ENCODE results near the gene INSC.
"Not testable (repeated sequence)": the region's sequence is repeated elsewhere in the genome, so short reads cannot be mapped to it uniquely, and the experiment has no call there.

The INSC gene

DNA sequence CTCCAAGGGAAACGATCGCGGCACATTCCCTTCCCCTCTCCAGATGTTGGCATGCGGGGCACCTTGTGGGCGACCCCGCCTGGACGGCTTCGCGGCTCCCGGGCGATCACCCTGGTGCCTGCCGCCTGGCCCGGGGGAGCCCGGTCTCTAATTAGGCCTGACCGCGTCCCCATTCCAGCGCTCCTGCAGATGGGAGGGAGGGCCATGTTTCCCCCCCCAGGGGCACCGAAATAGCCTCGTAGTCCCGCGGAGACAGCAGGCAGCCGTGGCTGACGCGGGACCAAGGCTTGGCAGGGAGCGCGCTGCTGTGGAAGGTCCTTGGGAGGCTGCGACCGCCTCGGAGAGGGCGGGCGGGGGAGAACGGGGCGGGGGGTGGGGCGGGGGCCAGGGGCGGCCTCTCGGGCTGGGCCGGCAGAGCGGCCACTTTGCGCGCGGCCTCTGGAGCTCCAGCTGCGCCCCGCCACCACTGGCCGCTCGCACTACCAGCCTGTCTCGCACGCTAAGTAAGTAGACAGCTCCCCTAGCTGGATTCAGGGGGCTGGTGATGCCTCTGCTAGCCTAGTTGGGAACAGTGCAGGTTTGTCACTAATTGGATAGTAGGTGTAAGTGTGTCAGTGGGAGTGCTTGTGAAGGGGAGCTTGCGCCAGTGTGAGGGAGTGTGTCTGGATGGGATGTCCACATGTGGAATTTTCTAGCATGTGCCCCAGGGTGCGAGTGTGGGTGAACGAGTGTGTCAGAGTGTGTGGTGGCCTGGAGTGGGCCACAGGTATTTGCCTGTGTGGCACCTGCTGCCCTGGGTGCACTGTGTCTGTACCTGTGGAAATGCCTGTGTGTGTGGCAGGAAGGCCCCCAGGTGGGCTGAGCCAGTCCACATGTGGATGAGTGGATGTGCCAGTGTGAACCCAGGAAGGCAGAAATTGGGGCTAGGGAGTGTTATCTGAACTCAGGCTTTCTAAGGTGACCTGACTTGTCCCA is at the start of gene INSC:
Gene INSC, plus strand, starts transcription at position 423 of the 975 bp plus-strand sequence. CDS start 34,252 bp downstream, outside the sequence.
- DNase-seq: no peak

DNA sequence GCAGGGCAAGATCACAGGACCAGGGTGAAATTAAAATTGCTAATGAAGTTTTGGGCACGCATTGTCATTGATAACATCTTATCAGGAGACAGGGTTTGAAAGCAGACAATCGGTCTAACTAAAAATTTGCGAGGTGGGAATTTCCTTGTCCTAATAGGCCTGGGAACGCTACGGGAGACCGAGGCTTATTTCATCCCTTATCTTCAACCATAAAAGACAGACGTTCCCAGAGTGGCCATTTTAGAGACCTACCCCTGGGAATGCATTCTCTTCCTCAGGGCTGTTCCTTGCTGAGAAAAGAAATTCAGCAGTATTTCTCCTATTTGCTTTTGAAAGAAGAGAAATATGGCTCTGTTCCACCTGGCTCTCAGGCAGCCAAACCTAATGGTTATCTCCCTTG is 45.0 kb upstream of the INSC start:
- not testable (repeated sequence) for DNase-seq

- no peak for DNase-seq
Observed at GRCh38 chr11:15071556-15072255, 43.0 kb upstream of the INSC start.

- DNase-seq: no peak
Observed at GRCh38 chr11:15072551-15073143, 42.1 kb upstream of the INSC start.

- DNase-seq: no peak
Observed at GRCh38 chr11:15073361-15074205, 41.1 kb upstream of the INSC start, which contains the start of gene CALCB. Gene CALCB (plus strand): TSS chr11:15073593. CDS start chr11:15074719, 1,126 bp downstream.

GRCh38 chr11:15074206-15075161 is 40.2 kb upstream of the INSC start:
- peak; percentile 77 for DNase-seq

DNA sequence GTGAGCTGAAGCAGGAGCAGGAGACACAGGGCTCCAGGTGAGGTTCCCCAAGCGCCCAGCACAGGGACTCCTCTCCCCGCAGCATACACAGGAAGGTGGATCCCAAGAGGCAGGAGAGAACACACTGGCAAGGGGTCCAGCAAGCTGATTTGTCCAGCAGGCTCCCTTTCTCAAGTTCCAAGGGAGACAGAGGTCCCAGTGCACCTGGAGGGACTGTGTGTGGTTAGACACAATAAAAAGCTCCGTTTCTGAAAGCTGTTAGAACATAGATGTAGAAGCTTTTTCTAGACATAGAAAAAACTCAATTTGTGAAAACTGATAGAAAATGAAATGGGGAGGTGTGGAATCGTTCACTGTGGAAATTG is 39.6 kb upstream of the INSC start:
- DNase-seq: no peak

- DNase-seq: no peak
Observed at GRCh38 chr11:15091175-15091574, 23.5 kb upstream of the INSC start.

- DNase-seq: no peak
Observed at GRCh38 chr11:15091625-15092024, 23.1 kb upstream of the INSC start.

DNA sequence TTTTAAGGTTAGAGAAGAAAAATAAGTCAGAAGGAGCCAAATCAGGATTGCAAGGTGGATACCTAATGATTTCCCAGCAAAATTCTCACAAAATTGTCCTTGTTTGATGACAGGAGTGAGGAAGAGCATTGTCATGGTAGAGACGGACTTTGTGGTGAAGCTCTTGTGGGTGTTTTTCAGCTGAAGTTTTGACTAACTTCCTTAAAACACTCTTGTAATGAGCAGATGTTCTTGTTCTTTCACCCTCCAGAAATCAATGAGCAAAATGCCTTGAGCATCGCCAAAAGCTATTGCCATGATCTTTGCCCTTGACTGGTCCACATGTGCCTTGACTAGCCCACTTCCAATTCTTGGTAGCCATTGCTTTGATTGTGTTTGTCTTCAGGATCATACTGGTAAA is 21.3 kb upstream of the INSC start:
- no peak for DNase-seq

DNA sequence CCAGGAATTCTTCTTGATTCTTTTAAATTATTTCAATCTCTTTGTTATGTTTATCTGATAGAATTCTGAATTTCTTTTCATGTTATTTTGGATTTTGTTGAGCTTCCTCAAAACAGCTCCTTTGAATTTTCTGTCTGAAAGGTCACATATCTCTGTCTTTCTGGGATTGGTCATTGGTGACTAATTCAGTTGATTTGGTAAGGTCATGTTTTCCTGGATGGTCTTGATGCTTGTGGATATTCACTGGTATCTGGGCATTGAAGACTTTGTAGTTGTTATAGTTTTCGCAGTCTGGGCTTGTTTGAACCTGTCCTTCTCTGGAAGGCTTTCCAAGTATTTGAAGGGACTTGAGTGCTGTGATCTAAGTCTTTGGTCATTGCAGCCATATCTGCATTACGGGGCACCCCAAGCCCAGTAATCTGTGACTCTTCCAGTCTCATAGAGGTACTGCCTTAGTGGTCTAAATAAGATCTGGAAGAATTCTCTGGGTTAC is 18.9 kb upstream of the INSC start:
- no peak for DNase-seq

- no peak for DNase-seq
Observed at GRCh38 chr11:15097411-15097810, 17.3 kb upstream of the INSC start.

DNA sequence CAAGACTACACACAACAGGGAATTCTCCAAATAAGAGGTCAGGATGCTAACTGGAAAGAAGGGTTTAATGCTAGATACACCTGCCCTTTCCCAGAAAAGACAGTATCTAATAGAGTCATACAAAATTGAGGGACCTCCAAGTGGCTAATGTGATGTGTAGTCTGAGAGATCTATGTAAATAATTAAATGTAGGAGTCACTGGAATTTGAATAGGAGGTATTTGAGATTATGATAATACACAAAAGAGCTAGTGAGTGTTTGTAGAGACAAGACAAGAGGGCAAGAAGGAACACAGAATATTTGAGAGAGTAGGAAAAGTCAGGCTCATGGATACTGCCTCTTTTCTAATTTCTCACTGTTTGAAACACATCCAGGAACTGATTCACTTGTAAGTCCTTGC is 15.5 kb upstream of the INSC start:
- DNase-seq: no peak

DNA sequence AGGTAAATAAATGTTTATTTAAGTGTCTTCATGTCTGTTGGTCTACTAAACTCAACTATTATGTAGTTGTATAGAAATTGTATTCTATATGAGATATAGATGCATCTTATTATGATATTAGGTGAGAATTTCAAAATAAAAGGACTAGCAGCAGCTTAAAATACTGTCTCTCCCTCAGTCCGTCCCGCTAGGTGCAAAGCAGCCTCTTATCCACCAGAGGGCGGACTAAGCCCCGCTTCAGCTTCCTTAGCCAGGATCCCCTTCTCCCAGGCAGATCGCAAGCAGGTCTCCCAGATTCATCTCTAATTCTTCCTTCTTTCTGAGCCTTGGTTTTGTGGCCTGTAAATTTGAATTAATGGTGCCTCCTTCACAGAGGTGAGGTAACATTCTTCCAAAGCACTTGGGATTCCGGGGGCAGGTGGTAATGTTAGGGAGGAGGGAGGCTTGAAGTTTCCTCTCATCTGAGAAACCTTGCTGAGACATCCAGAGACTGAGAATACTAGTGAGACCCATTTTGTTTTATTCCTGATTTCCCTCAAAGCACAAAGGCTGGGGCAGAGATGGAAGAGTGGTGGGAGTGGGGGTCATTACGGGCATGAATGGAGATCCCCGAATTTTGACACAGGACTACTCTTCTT is 13.5 kb upstream of the INSC start:
- DNase-seq: peak; percentile 36

DNA sequence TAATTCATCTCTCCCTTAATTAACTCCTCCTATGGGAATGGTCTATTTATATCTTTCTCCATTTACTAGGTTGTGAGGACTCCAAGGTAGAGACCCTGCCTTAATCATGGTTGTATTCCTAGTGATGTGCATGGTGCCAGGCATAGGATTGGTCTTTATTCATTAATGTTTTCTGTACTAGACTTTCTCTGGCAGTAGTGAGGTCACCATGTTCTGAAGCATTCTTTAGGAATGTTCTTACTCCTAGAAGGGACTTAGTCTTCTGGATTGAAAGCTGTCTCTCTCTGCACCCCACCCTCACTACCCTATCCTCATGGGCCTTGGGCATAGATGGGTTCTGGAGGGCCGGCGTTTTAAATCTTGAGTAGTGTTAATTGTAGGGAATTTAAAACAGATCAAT is 10.6 kb upstream of the INSC start:
- no peak for DNase-seq

- DNase-seq: no peak
Observed at GRCh38 chr11:15106201-15106965, 8.3 kb upstream of the INSC start.

- no peak for DNase-seq
Observed at GRCh38 chr11:15107730-15108515, 6.8 kb upstream of the INSC start.

DNA sequence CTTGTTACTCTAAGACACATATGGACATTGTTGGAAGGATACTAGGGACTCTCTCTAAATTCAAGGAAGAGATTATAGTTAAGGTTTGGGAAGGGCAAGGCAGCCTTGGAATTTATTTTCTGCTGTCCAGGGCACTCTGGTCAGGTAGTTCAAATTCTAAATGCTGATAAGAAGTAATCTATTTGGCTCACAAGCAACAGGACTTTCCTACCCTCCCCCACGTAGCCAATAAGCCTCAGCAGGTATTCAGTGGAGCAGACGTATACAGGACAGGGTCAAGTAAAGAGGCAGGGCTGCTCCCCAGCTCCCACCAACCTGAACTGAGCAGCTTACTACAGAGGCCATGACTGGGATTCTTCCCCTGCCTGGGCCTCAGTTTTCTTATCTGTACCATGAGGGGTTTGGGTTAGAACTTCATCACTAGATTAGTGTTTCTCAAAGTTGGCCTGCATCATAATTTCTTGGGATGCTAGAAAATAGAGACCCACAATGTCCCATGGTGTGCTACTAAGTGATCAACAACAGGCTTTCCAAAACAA is 6.1 kb upstream of the INSC start:
- DNase-seq: no peak

GRCh38 chr11:15109602-15110001 is 5.1 kb upstream of the INSC start:
- no peak for DNase-seq
